ENCODE measurements around the gene MYO6.

MYO6 gene

DNA sequence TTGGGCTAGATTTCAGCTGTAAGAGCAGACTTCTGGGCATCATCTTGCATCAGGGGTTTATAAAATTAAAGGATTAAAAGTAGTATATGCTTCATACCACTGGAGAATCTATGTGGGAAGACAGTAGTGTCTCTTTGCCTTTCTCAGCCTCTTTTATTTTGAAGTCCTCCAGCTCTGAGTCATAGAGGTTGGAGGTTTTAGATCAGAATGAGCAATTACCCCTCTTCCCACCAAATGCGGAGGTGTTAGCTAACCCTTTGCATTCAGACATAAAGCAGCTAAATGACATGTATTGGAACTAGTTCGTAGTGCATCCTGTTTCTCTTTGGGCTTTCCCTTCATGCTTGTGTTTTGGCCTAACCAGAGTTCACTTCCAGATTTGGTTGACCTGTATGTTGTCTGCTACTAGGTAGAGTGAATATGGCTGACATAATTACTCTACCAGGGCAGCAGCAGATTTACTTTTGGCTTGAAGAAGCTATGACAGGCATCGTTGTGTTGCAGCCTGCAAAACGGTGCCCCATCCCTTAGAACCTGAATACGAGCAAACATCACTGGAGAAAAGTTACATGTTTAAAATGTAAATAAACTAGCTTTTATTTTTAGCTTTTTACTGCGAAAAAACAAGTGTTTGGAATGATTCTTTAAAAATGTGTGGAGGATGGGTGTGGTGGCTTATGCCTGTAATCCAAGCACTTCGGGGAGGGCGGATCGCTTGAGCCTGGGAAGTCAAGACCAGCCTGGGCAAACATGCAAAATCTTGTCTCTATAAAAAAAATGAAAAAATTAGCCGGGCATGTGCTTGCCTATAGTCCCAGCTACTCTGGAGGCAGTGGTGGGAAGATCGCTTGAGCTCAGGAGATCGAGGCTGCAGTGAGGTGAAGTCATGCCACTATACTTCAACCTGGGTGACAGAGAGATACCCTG lies 82.2 kb downstream of the MYO6 start:
- DNase-seq: no peak

DNA sequence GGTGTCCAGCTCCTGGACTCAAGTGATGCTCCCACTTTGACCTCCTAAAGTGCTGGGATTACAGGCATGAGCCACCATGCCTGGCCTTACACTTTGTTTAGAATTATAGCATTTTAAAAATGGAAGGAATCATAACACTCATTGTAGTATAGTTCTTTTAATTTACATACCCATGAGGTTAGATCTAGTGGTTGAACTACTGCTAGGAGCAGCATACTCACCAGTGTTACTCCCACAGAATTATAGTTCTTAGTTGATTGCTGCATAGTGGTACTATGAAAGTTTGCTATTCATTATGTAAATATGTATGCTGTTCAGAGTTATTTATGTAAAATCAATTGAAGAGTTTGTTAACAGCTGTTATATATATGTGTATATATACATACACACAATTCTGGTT lies 85.4 kb downstream of the MYO6 start:
- no peak for DNase-seq

- DNase-seq: no peak
Measured at GRCh38 chr6:75842191-75842590, 93.2 kb downstream of the MYO6 start.

DNA sequence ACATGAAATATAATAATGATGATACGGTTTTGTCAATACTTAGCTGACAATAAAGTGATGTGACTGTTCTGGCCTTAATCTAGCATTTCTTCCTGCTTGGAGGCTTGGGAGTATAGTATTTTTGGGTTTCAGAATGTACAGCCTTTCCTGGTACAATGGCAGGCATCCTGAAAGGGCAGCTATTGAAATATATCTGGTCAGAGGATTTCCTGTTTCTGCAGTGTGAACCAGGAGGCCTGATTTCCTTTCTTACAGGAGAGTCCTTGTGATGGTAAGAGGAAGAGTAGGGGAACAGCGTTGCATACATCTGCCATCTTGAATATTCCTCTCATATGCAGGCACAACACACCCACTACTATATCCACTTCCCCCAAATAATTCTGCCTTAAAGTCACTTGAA lies 93.7 kb downstream of the MYO6 start:
- no peak for DNase-seq

- DNase-seq: no peak
Measured at GRCh38 chr6:75843396-75843795, 94.4 kb downstream of the MYO6 start.

DNA sequence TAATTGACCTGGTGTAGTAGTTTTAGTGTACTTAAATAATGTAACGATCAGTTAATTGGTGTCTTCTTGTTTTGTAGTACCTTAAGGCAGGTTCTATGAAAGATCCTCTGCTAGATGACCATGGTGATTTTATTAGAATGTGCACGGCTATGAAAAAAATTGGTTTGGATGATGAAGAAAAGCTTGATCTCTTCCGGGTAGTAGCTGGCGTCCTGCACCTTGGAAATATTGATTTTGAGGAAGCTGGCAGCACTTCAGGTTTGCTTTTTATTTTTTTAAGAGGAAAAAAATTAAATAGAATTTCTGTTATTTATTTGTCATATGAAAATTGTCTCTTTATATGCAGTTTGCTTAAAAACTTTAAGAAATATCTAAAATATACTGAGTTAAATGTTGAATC lies 99.2 kb downstream of the MYO6 start:
- DNase-seq: no peak

DNA sequence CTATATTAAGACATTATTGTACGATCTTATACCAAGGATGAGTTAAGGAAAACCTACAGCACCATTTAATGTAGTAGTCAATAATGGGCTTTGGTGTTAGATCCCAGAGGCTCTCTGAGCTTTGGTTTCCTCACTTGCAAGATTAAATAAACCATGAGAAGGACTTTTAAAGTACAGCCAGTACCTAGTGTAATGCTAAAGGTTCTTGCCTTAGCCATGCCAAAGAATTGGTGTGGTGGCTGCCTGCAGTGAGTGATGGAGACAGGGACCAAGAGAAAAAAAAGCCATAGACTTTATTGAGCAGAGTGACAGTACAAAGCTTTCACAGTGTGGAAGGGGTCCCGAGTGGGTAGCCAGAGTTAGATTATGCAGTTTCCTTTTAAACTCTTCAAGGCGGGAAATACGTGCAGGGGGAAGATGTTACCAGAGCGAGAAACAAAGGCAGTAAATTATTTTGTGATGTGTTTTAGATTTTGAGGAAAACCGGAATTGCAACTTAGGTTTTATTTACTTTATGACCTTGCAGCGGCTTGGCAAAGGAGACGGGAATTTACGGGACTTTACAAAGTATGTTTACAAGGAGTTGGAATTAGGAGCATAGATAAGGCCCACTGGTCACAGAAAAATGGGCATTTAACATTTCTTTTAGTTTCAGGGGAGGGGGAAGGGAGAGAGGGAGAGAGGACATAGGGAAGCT lies 100.4 kb downstream of the MYO6 start:
- DNase-seq: no peak

- no peak for DNase-seq
Measured at GRCh38 chr6:75850026-75850833, 101.2 kb downstream of the MYO6 start.

DNA sequence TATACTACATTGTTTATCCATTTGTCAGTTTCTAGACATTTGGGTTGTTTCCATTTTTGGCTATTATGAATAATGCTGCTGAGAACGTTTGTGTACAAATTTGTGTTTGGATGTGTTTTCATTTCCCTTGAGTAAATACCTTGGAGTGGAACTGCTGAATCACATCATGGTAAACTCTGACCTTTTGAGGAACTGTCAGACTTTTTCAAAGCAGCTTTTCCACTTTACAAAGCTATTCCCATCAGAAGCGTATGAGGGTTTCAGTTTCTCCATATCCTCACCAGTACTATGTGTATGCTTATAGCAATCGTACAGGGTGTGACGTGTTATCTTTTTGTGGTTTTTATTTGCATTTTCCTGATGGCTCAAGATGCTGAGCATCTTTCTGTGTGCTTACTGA lies 103.7 kb downstream of the MYO6 start:
- DNase-seq: peak; percentile 0

DNA sequence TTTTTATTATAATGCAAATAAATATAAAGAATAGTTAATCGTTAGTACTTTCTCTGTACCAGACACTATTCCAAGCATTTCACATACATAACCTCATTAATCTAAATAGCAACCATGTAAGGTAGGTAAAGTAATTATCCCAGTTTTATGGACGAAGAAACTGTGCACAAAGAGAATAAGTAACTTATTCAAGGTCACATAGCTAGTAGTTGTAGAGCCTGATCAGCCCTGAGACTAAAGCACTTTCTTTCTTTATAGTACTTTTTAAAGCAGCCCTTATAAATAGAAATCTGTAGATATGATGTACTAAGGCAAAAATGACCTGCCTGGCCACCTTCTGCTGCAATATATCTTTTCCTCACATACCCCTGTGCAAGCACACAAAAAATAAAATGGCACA lies 104.8 kb downstream of the MYO6 start:
- no peak for DNase-seq

DNA sequence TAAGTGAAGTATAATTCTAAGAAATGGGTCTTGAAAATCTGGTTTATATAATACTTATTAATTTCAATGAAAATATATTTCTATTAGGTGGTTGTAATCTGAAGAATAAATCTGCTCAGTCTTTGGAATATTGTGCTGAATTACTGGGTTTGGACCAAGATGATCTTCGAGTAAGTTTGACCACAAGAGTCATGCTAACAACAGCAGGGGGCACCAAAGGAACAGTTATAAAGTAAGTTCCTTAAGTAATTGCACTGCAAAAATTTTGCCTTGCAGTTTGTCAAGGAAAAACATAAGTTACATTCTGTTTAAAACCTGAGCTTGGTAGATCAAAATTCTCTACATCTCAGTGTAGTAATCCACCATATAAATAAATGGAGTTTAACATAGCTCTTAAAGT lies 106.0 kb downstream of the MYO6 start:
- peak; percentile 1 for DNase-seq

GRCh38 chr6:75856902-75857301 lies 107.9 kb downstream of the MYO6 start:
- DNase-seq: no peak

DNA sequence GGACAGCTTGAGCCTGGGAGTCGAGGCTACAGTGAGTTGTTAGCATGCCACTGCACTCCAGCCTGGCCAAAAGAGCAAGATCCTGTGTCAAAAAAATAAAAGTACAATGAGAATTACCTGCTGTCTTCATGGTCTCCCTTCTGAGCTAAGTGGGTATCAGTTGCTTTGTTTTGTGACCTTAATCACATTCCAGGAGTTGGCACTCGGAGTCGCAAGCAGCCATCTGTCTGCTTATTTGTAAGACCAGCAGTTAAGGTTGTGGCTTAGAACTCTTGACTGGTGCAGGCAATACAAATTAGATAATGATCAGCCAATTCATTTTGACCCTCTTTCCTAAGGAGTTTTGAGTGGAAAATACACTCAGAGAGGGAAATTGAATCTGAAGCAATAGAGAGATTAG lies 114.0 kb downstream of the MYO6 start:
- no peak for DNase-seq

- DNase-seq: no peak
Measured at GRCh38 chr6:75863784-75864183, 114.7 kb downstream of the MYO6 start.

GRCh38 chr6:75864446-75864845 lies 115.4 kb downstream of the MYO6 start:
- no peak for DNase-seq

GRCh38 chr6:75870389-75870788 lies 121.3 kb downstream of the MYO6 start:
- DNase-seq: no peak

DNA sequence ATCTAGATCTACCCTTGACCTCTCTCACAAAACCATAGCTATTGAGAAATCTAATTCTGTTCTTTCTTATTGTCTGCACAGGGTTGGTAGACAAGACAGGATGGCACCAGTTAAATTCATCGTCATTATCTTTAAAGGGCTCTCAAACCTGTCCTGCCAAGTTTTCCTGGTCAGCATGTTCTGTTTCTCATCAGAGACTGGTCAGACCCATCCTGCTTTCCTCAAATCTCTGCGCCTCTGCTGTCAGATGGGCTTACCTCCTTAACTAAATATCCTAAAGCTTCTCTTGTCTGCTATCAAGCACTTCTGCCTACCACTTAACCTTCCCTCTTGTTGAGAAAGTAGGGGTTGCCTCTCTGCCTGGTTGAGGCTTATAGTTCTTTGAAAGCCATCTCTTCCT lies 125.2 kb downstream of the MYO6 start:
- no peak for DNase-seq

GRCh38 chr6:75876152-75876551 lies 127.1 kb downstream of the MYO6 start:
- no peak for DNase-seq

DNA sequence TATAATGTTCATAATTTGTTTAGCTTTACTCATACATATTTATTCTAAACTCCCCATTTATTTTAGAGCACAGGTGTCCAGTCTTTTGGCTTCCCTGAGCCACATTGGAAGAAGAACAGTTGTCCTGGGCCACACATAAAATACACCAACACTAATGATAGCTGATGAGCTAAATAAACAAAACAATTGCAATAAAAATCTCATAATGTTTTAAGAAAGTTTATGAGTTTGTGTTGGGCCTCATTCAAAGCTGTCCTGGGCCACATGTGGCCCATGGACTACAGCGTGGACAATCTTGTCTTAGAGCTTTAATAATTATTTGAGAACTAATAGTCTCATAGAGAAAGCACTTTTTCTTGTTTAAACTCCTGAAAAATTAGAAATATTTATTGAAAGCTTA lies 131.3 kb downstream of the MYO6 start:
- DNase-seq: no peak

DNA sequence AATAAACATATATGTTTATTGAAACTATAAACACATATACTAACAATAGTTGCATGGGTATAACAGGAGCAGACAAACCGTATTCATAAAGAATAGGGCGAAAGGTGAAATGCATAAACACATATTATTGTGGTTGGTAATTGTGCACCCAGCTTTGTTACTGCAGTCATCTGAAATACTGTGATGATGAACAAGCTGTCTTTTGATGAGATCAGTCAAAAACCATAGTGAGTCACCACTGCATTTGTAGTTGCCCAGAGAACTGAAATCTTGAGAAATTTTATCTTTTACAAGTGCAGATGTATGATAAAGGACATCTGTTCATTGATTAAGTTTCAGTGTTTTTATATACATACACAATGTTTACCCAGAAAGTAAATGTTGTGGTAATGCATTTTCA lies 133.7 kb downstream of the MYO6 start:
- DNase-seq: no peak

DNA sequence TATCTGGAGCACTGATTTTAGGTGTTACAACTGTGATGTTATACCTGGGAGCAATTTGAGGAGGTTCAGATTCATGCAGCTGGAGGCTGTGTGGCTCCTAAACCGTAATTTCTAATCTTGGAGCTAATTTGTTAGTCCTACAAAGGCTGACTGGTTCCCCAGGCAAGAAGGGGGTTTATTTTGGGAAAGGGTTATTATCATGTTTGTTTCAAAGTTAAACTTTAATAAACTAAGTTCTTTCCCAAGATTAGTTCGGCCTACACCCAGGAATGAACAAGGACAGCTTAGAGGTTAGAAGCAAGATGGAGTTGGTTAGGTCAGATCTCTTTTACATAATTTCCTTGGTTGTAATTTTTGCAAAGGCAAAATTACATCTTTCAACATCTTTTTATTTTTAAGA lies 135.8 kb downstream of the MYO6 start:
- DNase-seq: no peak

DNA sequence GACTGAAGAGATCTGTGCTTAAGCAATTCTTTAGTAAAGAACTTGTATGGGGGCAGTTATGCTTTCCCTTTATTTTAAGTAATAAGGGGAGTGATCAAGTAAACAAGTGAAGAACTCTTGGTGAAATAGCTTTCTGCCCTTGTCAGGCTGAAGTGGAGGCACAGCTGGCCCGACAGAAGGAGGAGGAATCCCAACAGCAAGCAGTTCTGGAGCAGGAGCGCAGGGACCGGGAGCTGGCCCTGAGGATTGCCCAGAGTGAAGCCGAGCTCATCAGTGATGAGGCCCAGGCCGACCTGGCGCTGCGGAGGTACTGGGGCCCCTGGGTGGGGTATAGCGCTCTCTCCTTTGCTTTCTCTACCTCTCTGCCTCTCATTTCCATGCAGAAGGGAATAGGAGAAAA lies 143.3 kb downstream of the MYO6 start:
- DNase-seq: no peak

GRCh38 chr6:75893058-75893775 lies 144.2 kb downstream of the MYO6 start:
- peak; percentile 39 for DNase-seq

Data from SHP77 treated with DMSO at 0.1 percent for 48 hours (cell line).